H54 (cell line): ENCODE data around the gene DGKG.

ENCODE experiments used
- DNase-seq: peaks from one replicate; pipeline ENCODE4 v3.0.0; 2011; ENCODE audit warnings: low spot score, mixed read lengths; ENCODE audit not compliant: insufficient read length
- FAIRE-seq: peaks from 3 replicates; lab custom pipeline; 2011; peaks lifted over from hg19 to GRCh38; lab: Jason Lieb, UNC
- POLR2A ChIP-seq: IDR thresholded peaks from 2 replicates; pipeline ENCODE4 v1.6.1; 2011; ENCODE audit warnings: low read depth, mild to moderate bottlenecking, low read length

The DGKG gene

GRCh38 chr3:186261638-186262037 lies 100.4 kb downstream of the DGKG start:
- FAIRE-seq (no peak), DNase-seq (no peak)
- TF ChIP-seq POLR2A: no peak

GRCh38 chr3:186260726-186261125 lies 101.3 kb downstream of the DGKG start:
- FAIRE-seq (no peak), DNase-seq (no peak)
- no peak for TF ChIP-seq POLR2A

GRCh38 chr3:186259612-186260383 lies 102.2 kb downstream of the DGKG start:
- no peak for TF ChIP-seq POLR2A

GRCh38 chr3:186258968-186259367 lies 103.1 kb downstream of the DGKG start:
- FAIRE-seq (no peak), DNase-seq (no peak)
- no peak for TF ChIP-seq POLR2A

More at GRCh38 chr3:186259612-186260383, 102.2 kb downstream of the DGKG start:
- no peak for FAIRE-seq
- peak; percentile 86 for DNase-seq

GRCh38 chr3:186257866-186258265 lies 104.2 kb downstream of the DGKG start:
- TF ChIP-seq POLR2A: no peak
- no peak for DNase-seq
- FAIRE-seq: no peak

- no peak for TF ChIP-seq POLR2A
- FAIRE-seq (no peak), DNase-seq (no peak)
These were observed 106.2 kb downstream of the DGKG start for GRCh38 chr3:186255703-186256331.

GRCh38 chr3:186254676-186255650 lies 107.1 kb downstream of the DGKG start:
- DNase-seq: no peak
- no peak for TF ChIP-seq POLR2A
- FAIRE-seq: no peak

GRCh38 chr3:186251948-186252619 lies 110.0 kb downstream of the DGKG start:
- FAIRE-seq (no peak), DNase-seq (no peak)
- no peak for TF ChIP-seq POLR2A

- no peak for TF ChIP-seq POLR2A
- FAIRE-seq (no peak), DNase-seq (no peak)
These were observed 113.2 kb downstream of the DGKG start for GRCh38 chr3:186248850-186249249.

GRCh38 chr3:186247821-186248814 lies 113.9 kb downstream of the DGKG start:
- TF ChIP-seq POLR2A: no peak
- DNase-seq: no peak
- FAIRE-seq: no peak

GRCh38 chr3:186246941-186247340 lies 115.1 kb downstream of the DGKG start:
- no peak for TF ChIP-seq POLR2A
- DNase-seq: no peak
- FAIRE-seq: no peak

- no peak for DNase-seq
- FAIRE-seq: no peak
- TF ChIP-seq POLR2A: no peak
These were observed 118.0 kb downstream of the DGKG start for GRCh38 chr3:186244016-186244415.
